GM23338 (cell line): ENCODE data around the gene PLD1. TPM values are rescaled to one million over a fixed set of nuclear protein-coding genes. Genes with fewer than 3 reads are reported as not detected.

Experiments
- ATAC-seq: fragments of 200-7000 bp; cut with Tn5 transposase; 3 replicates; pipeline ENCODE4 v1.9.1; 2020
- DNase-seq: peaks from one replicate; pipeline ENCODE4 v3.0.0-alpha.2; 2015; ENCODE audit warnings: low spot score
- H2AFZ ChIP-seq: fragments of 200-600 bp; sonication (generic); 2 replicates; pipeline ENCODE4 v1.8.0; 2016; ENCODE audit warnings: antibody characterized with exemption, mild to moderate bottlenecking, moderate library complexity
- H3F3A ChIP-seq: fragments of 200-600 bp; sonication (generic); replicated peaks from 2 replicates; pipeline ENCODE4 v1.8.0; 2017; ENCODE audit warnings: antibody characterized with exemption, mixed run types, low read depth
- H3K27ac ChIP-seq: fragments of 200-600 bp; sonication (generic); 2 replicates; pipeline ENCODE4 v1.6.1; 2016; ENCODE audit warnings: low read depth
- H3K27me3 ChIP-seq: fragments of 200-600 bp; sonication (generic); 2 replicates; pipeline ENCODE4 v1.8.0; 2016; ENCODE audit warnings: mild to moderate bottlenecking, mixed run types, moderate library complexity; ENCODE audit not compliant: insufficient read depth
- H3K36me3 ChIP-seq: fragments of 200-600 bp; sonication (generic); 2 replicates; pipeline ENCODE4 v1.8.0; 2016; ENCODE audit warnings: mild to moderate bottlenecking; ENCODE audit not compliant: insufficient read depth
- H3K4me1 ChIP-seq: fragments of 200-600 bp; sonication (generic); 2 replicates; pipeline ENCODE4 v1.8.0; 2016; ENCODE audit warnings: mild to moderate bottlenecking, moderate library complexity; ENCODE audit not compliant: insufficient read depth
- H3K4me2 ChIP-seq: fragments of 200-600 bp; sonication (generic); 2 replicates; pipeline ENCODE4 v1.7.1; 2017; ENCODE audit warnings: mixed run types
- H3K4me3 ChIP-seq: fragments of 200-600 bp; sonication (generic); 2 replicates; pipeline ENCODE4 v1.6.1; 2016; ENCODE audit warnings: mixed run types
- H3K79me2 ChIP-seq: fragments of 200-600 bp; sonication (generic); replicated peaks from 2 replicates; pipeline ENCODE4 v1.8.0; 2017; ENCODE audit warnings: mild to moderate bottlenecking; ENCODE audit not compliant: insufficient read depth
- H3K9me2 ChIP-seq: fragments of 200-600 bp; sonication (generic); 2 replicates; pipeline ENCODE4 v1.8.0; 2017; ENCODE audit not compliant: insufficient read depth
- H4K20me1 ChIP-seq: fragments of 200-600 bp; sonication (generic); replicated peaks from 2 replicates; pipeline ENCODE4 v1.8.0; 2017; ENCODE audit warnings: mild to moderate bottlenecking; ENCODE audit not compliant: insufficient read depth
- H3K27ac Mint-ChIP-seq: 2 replicates; pipeline ENCODE4 v1.8.0; 2020; ENCODE audit warnings: inconsistent platforms, mild to moderate bottlenecking, moderate library complexity, mixed read lengths
- H3K27me3 Mint-ChIP-seq: 3 replicates; pipeline ENCODE4 v1.8.0; 2022; ENCODE audit warnings: low read depth, mild to moderate bottlenecking, moderate library complexity, mixed read lengths, inconsistent platforms; ENCODE audit not compliant: insufficient read depth, poor library complexity
- H3K36me3 Mint-ChIP-seq: 3 replicates; pipeline ENCODE4 v1.8.0; 2021; ENCODE audit warnings: low read depth, mild to moderate bottlenecking, inconsistent platforms, moderate library complexity, mixed read lengths
- H3K4me1 Mint-ChIP-seq: 3 replicates; pipeline ENCODE4 v1.8.0; 2020; ENCODE audit warnings: mild to moderate bottlenecking, inconsistent platforms, mixed read lengths
- H3K4me3 Mint-ChIP-seq: 3 replicates; pipeline ENCODE4 v1.8.0; 2021; ENCODE audit warnings: moderate library complexity, mild to moderate bottlenecking, inconsistent platforms, mixed read lengths
- H3K9me3 Mint-ChIP-seq: 3 replicates; pipeline ENCODE4 v1.8.0; 2020; ENCODE audit warnings: moderate library complexity, mild to moderate bottlenecking, inconsistent platforms, mixed read lengths
- CTCF ChIP-seq, 2 experiments: fragments of 200-600 bp in 1 of 2; sonication (generic) in 1 of 2; conservative IDR thresholded peaks; 2 replicates each; pipeline versions ENCODE4 v1.5.1 to v1.6.1; 2016 to 2017; ENCODE audit warnings: antibody characterized with exemption in 2 of 2, low read depth in 2 of 2, mild to moderate bottlenecking in 2 of 2, moderate library complexity in 1 of 2
- ETS1 ChIP-seq: IDR thresholded peaks from 2 replicates; pipeline ENCODE4 v1.6.1; 2016; ENCODE audit warnings: antibody characterized with exemption
- EZH2 ChIP-seq: fragments of 200-600 bp; sonication (generic); IDR thresholded peaks from one replicate; pipeline ENCODE4 v1.8.0; 2017; ENCODE audit warnings: antibody characterized with exemption, mild to moderate bottlenecking, low read depth; ENCODE audit not compliant: unreplicated experiment
- EZH2phosphoT487 ChIP-seq: fragments of 200-600 bp; sonication (generic); IDR thresholded peaks from one replicate; pipeline ENCODE4 v1.8.1; 2018; ENCODE audit warnings: antibody characterized with exemption; ENCODE audit not compliant: unreplicated experiment
- NANOG ChIP-seq: IDR thresholded peaks from 2 replicates; pipeline ENCODE4 v1.6.1; 2016; ENCODE audit warnings: antibody characterized with exemption, borderline replicate concordance
- REST ChIP-seq: IDR thresholded peaks from one replicate; pipeline ENCODE4 v1.6.1; 2018; ENCODE audit warnings: antibody characterized with exemption; ENCODE audit not compliant: unreplicated experiment
- ZNF331 ChIP-seq: fragments of 250-450 bp; sonication (Bioruptor Pico); IDR thresholded peaks from 2 replicates; pipeline ENCODE4 v1.5.0; 2020; ENCODE audit warnings: low read depth, mild to moderate bottlenecking, moderate library complexity
- polyA plus RNA-seq: library from polyadenylated mRNA; unstranded; fragments of >200 nt; fragmentation: Nextera tagmentation; extraction: Ambion mirVana; gene quantifications from 2 replicates; pipeline ENCODE4 v1.2.1, GENCODE V29; 2016
- total RNA-seq: library from RNA; depleted of rRNA; stranded (reverse); fragments of >200 nt; shearing (Covaris generic); gene quantifications from 2 replicates; pipeline ENCODE4 v1.2.3, GENCODE V29; 2014

The PLD1 gene
- total and polyA plus RNA-seq, 2 experiments from 2014 or later = 1.4 to 2.2 TPM

GRCh38 chr3:171755015-171755589 lies 55.2 kb downstream of the PLD1 start (continued):
- no peak for TF ChIP-seq NANOG
- TF ChIP-seq CTCF (conservative IDR thresholded peaks at IDR 0.05; ENCODE audit: low read depth in 2 of 2) = no peak
- TF ChIP-seq EZH2phosphoT487 = no peak

GRCh38 chr3:171753665-171754408 lies 56.4 kb downstream of the PLD1 start:
- H3K27ac ChIP-seq = no peak overlapping the region
- no peaks in the 10 kb centered on the region for H3K79me2 ChIP-seq
- no peaks in the 10 kb centered on the region for H3K36me3 Mint-ChIP-seq
- no peaks in the 10 kb centered on the region for H3K9me2 ChIP-seq
- H3F3A ChIP-seq = no peaks in the 10 kb centered on the region
- H3K4me1 ChIP-seq = peaks cover 5% of the 10 kb centered on the region; the same call in 1 of the 2 replicates
- H3K36me3 ChIP-seq = no peaks in the 10 kb centered on the region
- DNase-seq (no peak), ATAC-seq (no peak)
- H3K4me2 ChIP-seq = no peak overlapping the region
- H3K4me3 Mint-ChIP-seq = no peak overlapping the region
- H3K27ac Mint-ChIP-seq = no peak overlapping the region
- no peak overlapping the region for H2AFZ ChIP-seq
- H3K27me3 Mint-ChIP-seq = peaks cover 3% of the 10 kb centered on the region
- no peaks in the 10 kb centered on the region for H3K9me3 Mint-ChIP-seq
- H3K27me3 ChIP-seq = no peaks in the 10 kb centered on the region
- TF ChIP-seq EZH2 = no peak
- no peak for TF ChIP-seq ETS1
- no peak for TF ChIP-seq REST
- no peak for TF ChIP-seq EZH2phosphoT487
- TF ChIP-seq ZNF331 (CRISPR knock-in tag) = no peak
- H4K20me1 ChIP-seq = no peaks in the 10 kb centered on the region
- no peak overlapping the region for H3K4me3 ChIP-seq
- H3K4me1 Mint-ChIP-seq = peaks cover 15% of the 10 kb centered on the region
